GM12801 (cell line): ENCODE measurements around the gene KRTAP10-12.

ENCODE experiments used
- TF ChIP-seq, protein P1 (sequence below): IDR thresholded peaks from one replicate; pipeline ENCODE4 v1.5.1; 2011; ENCODE audit warnings: control low read depth; ENCODE audit not compliant: insufficient read length; ENCODE audit errors: extremely low read depth

Gene KRTAP10-12

GRCh38 chr21:44735821-44736220 lies 38.8 kb downstream of the KRTAP10-12 start:
- TF ChIP-seq, protein P1, sequence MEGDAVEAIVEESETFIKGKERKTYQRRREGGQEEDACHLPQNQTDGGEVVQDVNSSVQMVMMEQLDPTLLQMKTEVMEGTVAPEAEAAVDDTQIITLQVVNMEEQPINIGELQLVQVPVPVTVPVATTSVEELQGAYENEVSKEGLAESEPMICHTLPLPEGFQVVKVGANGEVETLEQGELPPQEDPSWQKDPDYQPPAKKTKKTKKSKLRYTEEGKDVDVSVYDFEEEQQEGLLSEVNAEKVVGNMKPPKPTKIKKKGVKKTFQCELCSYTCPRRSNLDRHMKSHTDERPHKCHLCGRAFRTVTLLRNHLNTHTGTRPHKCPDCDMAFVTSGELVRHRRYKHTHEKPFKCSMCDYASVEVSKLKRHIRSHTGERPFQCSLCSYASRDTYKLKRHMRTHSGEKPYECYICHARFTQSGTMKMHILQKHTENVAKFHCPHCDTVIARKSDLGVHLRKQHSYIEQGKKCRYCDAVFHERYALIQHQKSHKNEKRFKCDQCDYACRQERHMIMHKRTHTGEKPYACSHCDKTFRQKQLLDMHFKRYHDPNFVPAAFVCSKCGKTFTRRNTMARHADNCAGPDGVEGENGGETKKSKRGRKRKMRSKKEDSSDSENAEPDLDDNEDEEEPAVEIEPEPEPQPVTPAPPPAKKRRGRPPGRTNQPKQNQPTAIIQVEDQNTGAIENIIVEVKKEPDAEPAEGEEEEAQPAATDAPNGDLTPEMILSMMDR, result no peak

- TF ChIP-seq, protein P1, result no peak
Measured at GRCh38 chr21:44736291-44737004, 39.5 kb downstream of the KRTAP10-12 start.

GRCh38 chr21:44737706-44738354 lies 40.9 kb downstream of the KRTAP10-12 start:
- TF ChIP-seq, protein P1, result no peak

DNA sequence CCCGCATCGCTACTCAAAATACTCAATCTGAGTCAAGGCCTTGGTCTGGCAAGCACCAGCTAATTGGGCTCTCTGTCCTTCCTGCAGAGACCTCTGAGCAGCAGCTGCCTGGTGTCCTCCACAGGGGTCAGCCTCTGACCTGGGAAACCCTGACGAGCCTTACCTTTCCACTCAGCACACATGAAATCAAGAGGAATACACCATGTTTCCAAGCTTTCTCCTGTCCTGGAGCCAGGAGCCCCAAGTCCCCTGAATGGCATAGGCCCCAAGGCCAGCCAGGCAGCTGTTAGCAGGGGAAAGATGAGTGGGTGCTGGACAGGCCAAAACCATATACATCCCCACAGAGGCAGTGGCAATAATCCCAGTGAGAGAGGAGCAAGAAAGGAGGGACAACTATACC lies 41.6 kb downstream of the KRTAP10-12 start:
- TF ChIP-seq, protein P1, result no peak

GRCh38 chr21:44739316-44739715 lies 42.3 kb downstream of the KRTAP10-12 start:
- TF ChIP-seq, protein P1, result no peak

- TF ChIP-seq, protein P1, result no peak
Measured at GRCh38 chr21:44740742-44741141, 43.8 kb downstream of the KRTAP10-12 start.

- TF ChIP-seq, protein P1, result no peak
Measured at GRCh38 chr21:44741921-44742320, 44.9 kb downstream of the KRTAP10-12 start.
